NCI-H1092 (cell line): Measurements from ENCODE around the gene RAD54L.
"Not testable (repeated sequence)": the region's sequence is repeated elsewhere in the genome, so short reads cannot be mapped to it uniquely, and the experiment has no call there.

ENCODE experiments used
- DNase-seq: peaks from one replicate; lab custom pipeline; 2025; lab: John Stamatoyannopoulos, UW

Gene RAD54L

DNA sequence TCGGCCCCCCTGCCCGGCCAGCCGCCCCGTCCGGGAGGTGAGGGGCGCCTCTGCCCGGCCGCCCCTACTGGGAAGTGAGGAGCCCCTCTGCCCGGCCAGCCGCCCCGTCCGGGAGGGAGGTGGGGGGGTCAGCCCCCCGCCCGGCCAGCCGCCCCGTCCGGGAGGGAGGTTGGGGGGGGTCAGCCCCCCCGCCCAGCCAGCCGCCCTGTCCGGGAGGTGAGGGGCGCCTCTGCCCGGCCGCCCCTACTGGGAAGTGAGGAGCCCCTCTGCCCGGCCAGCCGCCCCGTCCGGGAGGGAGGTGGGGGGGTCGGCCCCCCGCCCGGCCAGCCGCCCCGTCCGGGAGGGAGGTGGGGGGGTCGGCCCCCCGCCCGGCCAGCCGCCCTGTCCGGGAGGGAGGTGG lies 5.8 kb upstream of the RAD54L start:
- not testable (repeated sequence) for DNase-seq

DNA sequence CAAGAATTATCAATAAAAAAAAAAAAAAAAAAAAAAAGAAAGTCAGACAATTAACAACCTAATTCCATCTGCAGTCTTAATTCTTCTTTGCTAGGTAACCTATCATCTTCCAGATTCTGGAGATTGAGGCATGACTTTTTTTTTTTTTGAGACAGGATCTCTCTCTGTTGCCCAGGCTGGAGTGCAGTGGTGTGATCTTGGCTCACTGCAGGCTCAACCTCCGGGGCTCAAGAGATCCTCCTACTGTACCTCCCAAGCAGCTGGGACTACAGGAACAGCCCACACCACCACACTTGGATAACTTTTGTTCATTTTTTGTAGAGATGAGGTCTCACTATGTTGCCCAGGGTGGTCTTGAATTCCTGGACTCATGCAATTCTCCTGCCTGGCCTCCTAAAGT lies 4.6 kb upstream of the RAD54L start:
- DNase-seq = no peak

DNA sequence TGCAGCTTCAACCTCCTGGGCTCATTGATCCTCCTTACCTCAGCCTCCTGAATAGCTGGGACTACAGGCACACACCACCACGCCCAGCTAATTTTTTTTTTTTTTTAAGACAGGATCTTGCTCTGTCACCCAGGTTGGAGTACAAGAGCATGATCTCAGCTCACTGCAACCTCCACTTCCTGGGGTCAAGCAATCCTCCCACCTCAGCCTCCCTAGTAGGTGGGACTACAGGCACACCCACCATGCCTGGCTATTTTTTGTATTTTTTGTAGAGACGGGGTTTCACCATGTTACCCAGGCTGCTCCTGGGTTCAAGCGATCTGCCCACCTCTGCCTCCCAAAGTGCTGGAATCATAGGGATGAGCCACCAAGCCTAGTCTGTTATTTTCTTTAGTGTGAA lies 3.7 kb upstream of the RAD54L start:
- DNase-seq = not testable (repeated sequence)

DNA sequence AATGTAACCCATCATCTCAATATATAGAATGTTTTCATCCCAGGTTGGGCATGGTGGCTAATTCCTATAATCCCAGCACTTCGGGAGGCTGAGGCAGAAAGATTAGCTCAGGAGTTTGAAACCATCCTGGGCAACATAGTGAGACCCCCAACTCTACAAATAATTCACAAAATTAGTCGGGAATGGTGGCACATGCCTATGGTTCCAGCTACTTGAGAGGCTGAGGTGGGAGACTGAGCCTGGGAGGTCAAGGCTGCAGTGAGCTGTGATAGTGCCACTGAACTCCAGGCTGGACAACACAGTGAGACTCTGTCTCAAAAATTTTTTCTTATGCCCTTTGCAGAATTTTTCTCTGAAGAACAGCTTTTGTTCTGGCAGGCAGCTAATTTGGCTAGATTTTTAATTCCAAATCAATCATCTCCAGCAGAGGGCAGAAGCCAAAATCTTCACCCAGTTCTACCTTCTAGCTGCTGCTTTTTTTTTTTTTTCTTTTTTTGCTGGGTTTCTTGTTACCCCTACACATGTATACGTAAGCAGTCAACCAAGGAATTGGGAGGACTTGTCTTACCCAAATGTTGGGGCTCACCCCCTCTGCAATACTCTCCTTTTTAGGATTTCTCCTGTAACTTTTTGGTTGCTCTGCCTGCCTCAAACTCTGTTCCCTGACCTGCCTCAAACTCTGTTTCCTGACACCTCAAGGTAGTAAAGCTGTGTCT lies 2.7 kb upstream of the RAD54L start:
- no peak for DNase-seq

DNA sequence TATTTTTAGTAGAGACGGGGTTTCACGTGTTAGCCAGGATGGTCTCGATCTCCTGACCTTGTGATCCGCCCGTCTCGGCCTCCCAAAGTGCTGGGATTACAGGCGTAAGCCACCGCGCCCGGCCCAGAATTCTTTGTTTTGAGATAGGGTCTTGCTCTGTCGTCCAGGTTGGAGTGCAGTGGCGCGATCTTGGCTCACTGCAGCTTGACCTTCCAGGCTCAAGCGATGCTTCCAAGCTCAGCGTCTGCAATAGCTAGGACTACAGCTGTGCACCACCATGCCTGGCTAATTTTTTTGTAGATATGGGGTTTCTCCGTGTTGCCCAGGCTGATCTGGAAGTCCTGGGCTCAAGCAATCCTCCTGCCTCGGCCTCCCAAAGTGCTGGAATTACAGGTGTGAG lies 1.4 kb upstream of the RAD54L start:
- DNase-seq = not testable (repeated sequence)

DNA sequence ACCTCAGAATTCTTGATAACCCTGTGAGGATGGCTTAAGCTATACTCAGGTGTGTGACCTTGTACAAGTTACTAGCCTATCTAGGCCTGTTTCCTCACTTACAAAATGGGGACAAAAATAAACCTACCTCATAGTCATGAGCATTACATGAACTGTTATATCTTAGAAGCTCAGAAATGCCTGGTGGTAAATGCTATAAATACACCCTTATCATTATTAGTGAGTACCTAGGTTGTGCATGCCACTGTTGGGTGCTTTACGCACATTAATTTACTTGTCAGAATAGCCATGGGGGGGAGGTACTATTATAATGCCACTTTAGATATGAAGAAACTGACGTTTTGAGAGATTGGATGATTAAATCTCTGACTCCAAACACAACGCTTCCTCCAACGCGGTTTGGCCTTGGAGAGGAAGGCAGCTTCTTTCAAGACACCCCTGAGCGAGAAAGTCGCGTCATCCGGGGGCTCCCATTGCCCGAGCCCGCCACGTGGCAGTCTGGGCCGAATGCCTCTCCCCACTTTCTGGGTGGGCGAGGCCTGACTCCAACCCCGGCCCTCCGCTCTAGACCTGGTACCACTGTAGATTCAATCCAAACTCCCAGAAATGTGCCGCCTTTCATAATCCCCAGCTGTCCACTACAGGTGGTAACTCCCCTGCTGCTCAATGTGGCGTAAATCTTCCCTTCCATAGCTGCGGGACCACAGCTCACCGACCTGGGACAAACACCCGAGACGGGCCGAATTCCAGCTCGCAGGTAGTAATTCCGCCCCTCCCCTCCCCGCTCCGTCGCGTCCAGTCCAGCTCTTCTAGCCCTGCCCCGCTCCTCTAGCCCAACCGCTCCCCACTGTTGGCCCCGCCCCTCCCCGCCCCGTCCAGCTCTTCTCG lies 771 bp upstream of the RAD54L start:
- peak; percentile 12 for DNase-seq

DNA sequence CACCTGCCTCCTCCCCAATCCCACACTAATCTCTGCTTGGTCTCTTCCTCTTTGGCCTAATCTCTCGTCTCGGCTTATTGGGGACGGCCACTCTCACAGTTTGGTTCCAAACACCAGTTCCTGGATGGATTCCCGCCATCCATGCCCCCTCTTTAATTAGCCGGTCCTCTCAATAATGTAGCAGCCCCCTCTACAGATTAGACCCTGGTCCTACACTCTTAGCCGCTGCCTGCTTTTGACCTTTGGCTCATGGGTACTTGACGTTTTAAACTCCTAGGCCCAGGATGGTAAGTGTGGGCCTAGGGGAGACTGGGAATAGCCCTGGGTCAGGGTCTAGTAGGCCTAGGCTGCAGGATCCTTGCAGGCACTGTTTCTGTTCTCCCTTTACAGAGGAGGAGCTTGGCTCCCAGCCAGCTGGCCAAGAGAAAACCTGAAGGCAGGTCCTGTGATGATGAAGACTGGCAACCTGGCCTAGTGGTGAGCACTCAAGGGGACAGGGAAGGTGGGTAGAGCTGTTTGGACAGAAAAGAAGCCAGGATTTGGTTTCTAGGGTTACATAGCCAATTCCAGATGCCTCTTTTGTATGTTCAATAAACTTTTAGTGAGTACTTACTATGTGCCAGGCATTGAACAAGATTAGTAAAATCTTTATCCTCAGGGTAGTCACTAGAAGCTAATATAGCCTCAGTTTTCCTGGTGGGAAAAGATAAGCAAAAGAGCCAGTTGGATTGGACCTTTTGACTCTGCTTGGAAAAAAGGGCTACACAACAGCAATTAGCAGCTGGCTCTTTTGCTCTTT lies 758 bp downstream of the RAD54L start:
- peak; percentile 8 for DNase-seq

DNA sequence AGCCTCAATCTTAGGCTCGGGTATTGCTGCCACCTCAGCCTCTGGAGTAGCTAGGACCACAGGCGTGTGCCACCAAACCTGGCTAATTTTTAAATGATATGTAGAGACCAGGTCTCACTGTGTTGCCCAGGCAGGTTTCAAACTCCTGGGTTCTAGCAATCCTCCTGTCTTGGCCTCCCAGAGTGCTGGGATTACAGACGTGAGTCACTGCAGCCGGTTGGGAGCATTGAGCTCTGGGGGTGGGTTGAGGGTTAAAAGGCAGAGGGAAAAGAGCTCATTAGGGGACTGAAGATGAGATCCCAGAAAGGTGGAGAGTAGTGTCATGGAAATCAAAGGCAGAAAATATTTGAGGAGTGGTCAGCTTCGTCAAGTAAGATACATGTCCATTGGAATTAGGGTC lies 7.1 kb downstream of the RAD54L start:
- DNase-seq = no peak

DNA sequence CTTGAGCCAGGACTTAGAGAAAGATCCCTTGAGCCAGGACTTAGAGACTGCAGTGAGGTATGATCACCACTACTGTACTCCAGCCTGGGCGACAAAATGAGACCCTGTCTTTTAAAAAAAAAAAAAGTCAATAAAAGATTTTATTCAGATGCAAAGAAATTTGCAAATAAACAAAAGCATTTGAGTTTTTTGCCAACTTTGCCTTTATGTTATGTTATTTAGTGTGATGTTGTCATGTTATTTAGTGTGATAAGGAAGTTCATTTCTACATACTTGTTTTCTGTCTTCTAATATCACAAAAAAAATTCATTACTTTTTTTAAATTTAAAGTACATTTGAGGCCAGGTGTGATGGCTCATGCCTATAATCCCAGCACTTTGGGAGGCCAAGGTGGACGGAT lies 9.0 kb downstream of the RAD54L start:
- no peak for DNase-seq

DNA sequence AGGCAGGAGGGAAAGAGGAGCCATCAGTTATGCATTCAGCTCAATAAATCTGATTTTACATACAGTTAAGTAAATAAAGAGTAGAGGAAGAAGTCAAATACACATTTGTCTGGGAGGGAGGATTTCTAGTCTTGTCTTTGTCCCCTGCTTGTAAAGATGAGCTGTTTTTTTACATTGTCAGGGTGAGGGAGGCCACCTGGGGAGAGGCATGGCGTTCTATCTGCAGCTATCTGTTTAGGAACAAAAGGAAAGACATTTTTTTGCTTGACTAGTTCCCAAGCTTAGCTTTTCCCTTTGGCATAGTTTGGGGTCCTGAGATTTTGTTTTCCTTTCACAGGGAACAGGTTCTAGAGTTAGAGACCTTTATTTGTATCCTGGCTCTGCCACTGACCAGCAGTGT lies 14.9 kb downstream of the RAD54L start:
- DNase-seq = no peak

DNA sequence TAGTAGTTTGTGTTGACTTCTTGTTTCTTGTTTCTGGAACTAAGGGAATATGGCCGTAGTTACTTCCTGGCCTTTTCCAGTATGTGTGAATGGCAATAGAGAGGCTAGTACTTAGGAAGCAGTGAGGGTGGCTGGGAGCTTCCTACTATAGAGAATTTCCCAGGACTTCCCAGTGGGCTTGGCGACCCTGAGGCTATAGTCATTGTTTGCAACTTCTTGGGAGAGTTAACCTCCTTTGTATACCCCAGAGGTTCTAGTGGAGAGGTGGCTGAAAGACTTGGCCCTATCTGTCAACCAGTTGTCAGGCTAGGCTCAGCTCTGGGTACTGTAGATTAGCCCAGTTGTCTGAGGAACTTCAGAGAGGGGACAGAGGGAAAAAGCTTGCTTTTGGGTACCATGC lies 15.6 kb downstream of the RAD54L start:
- DNase-seq = no peak

DNA sequence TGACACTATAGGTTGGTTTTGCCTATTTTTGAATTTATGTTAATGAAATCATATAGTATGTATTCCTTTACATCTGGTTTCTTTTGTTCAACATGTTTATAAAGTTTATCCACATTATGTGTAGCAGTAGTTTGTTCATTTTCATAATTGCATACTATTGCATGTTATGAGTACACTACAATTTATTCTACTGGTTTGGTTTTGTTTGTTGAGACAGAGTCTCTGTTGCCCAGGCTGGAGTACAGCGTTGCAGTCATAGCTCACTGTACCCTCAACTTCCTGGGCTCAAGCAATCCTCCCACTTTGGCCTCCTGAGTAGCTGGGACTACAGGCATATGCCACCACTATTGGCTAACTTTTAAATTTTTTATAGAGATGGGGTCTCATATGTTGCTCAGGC lies 21.0 kb downstream of the RAD54L start:
- DNase-seq = no peak

DNA sequence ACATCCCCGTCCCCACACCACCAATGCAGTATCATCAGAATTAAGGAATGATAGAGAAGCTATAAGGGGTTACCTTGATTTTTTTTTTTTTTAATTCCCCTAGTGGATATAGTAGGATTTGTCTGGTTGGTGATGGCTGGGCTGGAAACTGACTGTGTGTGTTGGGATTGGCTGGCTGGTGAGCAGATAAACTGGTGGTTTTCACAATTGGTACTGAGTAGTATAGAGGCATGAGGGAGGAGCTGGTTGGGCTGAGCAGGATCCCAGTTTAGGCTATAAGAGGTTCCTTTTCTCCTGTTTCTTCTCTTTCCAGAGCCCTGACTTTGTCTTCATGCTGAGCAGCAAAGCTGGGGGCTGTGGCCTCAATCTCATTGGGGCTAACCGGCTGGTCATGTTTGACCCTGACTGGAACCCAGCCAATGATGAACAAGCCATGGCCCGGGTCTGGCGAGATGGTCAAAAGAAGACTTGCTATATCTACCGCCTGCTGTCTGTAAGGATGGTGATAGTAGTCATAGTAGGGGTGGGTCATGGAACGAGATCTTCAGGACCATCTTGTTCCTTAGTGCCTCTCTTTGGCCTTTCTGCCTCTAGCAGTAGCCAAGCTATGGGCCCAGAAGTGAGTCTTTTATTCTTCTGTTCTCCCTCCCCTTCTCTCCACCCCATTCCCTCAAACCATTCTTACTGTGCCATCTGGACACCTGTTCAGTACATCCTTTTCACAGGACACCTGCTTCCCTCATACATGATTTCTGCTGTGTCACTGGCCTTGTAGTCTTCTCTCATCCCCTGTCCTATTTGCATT lies 26.9 kb downstream of the RAD54L start:
- no peak for DNase-seq

DNA sequence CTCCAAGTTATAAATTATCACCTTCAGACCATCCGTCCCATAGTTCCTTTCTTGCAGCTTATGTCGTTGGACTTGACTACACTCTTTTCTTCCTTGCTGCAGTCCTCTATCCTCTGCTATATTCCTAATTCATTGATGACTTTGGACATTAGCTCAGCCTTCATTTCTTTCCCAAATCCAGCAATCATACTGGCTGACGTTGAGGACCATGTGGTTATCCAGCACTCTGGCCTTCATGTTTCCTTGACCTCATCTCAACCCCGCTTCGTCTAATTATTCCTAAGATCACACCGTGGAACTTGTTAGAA lies 27.4 kb downstream of the RAD54L start:
- no peak for DNase-seq

DNA sequence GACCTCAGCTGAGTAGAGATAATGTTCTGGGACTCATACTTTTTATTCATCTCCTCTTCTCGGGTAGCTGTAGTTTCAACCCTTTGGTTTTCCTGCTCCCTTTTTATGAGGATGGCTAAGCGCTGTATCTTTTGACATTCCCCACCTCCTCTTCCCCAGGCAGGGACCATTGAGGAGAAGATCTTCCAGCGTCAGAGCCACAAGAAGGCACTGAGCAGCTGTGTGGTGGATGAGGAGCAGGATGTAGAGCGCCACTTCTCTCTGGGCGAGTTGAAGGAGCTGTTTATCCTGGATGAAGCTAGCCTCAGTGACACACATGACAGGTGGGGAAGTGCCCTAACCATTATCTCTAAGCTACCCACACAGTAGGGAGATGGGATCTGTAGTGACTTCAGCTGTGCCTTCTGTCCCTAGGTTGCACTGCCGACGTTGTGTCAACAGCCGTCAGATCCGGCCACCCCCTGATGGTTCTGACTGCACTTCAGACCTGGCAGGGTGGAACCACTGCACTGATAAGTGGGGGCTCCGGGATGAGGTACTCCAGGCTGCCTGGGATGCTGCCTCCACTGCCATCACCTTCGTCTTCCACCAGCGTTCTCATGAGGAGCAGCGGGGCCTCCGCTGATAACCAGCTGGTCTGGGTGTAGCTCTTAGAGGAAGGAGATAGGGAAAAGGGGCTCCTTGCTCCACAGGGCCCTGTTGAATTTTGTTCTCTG lies 30.3 kb downstream of the RAD54L start:
- DNase-seq = no peak

DNA sequence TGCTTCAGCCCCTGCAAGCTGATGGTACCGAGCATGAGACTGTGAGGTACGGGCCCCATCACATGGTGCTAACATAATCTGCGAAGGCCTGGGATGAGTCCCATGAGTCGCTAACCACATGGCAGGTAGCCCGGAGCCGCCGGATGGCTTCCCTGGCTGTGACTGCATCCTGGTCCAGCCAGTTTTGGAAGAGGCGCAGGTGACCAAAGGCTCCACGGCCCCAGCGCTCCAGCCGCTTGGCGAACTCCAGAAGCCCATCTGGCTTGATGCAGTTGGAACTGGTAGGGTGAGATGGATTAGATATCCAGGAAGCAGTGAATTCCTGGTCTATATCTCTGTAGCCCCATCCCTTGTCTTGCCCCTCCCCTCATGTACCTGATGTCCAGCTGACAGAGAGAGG lies 31.2 kb downstream of the RAD54L start:
- DNase-seq = no peak

DNA sequence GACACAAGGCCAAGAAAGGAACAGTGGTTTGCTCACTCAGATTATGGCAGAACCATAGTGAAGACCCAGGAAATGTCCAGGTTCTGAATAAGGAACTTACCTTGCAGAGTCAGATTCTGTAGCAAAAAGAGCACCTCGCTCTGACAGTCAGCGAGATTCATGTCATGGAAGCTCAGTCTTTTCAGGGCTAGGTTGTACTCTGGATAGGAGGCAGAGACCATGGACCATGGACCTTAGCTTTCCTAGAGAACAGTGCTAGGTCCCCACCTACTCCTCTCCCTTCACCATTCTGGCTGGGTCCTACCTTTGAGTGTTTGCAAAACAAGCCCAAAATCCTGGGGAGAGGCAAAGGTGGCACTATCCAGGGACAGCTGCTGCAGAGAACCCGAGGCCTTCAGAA lies 32.5 kb downstream of the RAD54L start:
- no peak for DNase-seq

DNA sequence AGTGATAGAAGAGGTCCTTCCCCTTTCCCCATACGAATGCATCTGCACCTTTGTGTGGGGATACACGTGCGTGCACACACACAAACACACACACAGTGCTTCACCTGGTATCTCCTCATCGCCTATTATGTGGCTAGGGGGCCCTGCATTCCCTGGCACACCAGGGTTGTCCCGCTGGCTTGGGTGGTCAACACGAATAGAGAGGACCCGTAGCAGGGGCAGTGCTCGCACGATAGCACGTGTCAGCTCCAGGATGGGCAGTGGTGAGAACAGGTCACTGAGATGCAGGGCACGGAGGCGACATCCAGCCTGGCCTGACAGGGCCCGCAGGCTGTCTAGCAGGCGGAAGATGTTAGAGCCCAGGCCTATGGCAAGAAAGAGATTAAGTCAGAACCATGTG lies 33.5 kb downstream of the RAD54L start:
- DNase-seq = no peak

DNA sequence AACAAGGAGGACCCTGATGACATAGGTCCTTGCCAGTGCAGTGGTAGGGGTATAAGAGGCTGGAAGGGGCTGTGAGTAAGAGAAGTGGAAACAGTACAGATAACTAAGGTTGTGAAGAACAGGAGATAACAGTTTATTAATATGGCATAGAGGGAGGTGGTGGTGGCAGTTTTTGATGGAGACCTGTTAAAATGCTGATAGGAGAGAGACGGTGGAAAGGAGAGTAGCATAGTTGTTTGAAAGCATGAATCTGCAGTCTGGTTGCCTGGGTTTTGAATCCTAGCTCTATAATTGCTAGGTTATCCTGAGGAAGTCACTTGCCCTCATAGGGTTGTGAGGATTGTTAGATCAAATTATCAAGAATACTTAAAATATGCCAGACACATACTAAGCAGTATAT lies 36.5 kb downstream of the RAD54L start:
- no peak for DNase-seq

DNA sequence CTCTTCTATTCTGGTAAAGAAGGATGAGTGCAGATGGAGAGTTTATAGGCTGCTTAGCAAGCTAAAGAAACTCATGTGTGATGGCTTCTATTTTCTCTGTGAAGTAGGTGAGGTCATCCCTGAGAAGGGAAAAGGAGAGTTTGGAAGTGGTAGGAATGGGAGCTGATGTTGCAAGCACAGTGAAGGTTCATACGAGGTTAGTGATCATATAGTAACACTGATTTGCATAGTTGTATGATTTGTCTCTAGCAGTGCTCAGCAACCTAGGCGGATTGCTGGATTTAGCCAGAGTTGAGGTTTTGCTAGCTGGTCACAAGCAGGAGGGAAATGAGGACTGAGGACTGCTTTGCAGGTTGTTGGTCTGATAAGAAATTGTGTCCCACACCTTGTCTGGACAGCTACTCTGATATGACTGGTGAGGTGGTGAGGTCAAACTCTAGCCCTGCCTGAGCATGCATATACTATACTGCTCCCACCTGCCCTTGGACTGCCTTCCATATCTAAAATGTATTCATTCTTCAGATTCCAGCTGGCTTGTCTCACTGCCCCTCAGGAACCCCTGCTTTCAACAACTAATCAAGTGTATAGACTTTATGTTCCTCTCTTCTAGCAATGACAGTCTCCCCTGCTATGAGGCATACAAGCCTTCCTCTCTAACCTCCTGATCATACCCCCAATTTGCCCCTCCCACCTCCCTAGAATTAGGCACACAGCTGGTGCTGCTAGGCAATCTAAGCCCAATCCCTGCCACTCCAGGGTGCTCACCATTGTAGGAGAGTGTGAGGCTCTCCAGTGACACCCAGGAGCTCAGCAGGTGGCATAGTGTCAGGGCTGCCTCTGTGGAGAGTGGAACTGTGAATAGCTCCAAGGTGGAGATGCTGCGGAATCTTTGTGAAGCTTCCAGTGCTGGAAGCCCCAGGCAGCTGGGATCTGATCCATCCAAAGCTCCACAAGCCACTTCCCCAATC lies 37.3 kb downstream of the RAD54L start:
- no peak for DNase-seq
